ENCODE data around the gene TPSD1. TPM values are rescaled to one million over a fixed set of nuclear protein-coding genes. Genes with fewer than 3 reads are reported as not detected.

Gene TPSD1
- total RNA-seq, 1 experiment from 2014 or later: not detected

DNA sequence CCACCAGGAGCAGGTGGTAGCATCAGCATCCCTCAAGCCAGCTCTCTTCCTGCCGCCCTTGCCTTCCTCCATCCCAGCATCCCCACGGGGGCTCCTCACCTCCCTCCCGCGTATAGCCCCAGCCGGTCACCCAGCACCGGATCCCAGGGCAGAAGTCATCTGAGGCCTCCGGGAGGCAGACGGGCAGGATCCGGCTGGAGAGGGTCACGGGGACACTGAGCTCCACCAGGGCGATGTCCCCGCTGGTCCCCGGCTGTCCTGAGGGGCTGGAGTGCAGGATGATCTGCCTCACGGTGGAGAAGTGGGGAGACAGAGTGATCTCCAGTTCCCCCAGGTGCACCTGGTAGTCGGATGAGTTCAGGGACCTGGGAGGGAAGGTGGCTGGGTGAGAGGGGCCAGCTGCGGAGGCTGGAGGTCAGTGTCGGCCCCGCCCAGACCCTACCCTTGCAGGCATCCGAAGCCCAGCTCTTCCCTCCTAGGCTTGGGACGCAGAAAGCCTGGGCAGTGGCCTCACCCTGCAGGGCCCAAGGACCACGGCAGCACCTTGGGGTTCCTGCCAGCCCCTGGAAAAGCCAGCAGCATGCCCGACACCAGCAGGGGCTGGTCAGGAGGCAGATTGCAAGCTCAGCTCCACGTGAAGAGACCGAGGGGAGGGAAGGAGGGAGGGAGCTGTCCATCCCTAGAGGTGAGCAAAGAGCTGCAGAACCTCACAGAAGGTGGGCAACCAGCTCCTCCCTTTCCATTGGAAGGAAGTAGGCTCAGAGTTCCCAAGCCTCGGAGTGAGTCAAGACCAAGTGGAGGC, 33.1 kb upstream of the TPSD1 start:
- no peak overlapping the region for H3T11ph ChIP-seq (ENCODE audit: low read length)
- H3K9me3 Mint-ChIP-seq: peaks cover 0 to 3% of the 10 kb centered on the region in 2 experiments; a peak in 1 of 5 replicates
- H3K36me3 Mint-ChIP-seq (ENCODE audit: insufficient read depth in 1 of 3, low read depth in 3 of 3): peaks cover 7 to 14% (median 11%) of the 10 kb centered on the region in 3 experiments; a peak in 6 of 7 replicates
- H3K4me3 Mint-ChIP-seq: no peak overlapping the region
- no peak overlapping the region for H3K56ac ChIP-seq (ENCODE audit: insufficient read length, low read depth, low read length)
- no peak overlapping the region for H2BK5ac ChIP-seq (ENCODE audit: insufficient read length, low read length)
- no peak overlapping the region for H4K91ac ChIP-seq (ENCODE audit: insufficient read length, low read depth, low read length)
- no peak for DNase-seq
- no peaks in the 10 kb centered on the region for H4K20me1 ChIP-seq (ENCODE audit: control insufficient read depth, insufficient read depth, insufficient read length)
- H3K27me3 ChIP-seq (ENCODE audit: insufficient read depth, low read length): no peaks in the 10 kb centered on the region
- no peak overlapping the region for H3K23ac ChIP-seq (ENCODE audit: insufficient read length, low read depth, low read length)
- no peak overlapping the region for H3K27ac Mint-ChIP-seq
- H3K18ac ChIP-seq (ENCODE audit: insufficient read length, low read depth, low read length): no peak overlapping the region
- no peaks in the 10 kb centered on the region for H3K9me3 ChIP-seq (ENCODE audit: control insufficient read depth, low read depth, low read length)
- no peaks in the 10 kb centered on the region for H3K79me2 ChIP-seq (ENCODE audit: insufficient read depth, low read length)
- H3K4me2 ChIP-seq (ENCODE audit: insufficient read depth, insufficient read length, low read length): no peak overlapping the region
- H2BK120ac ChIP-seq (ENCODE audit: low read depth, low read length, poor library complexity, severe bottlenecking): no peak overlapping the region
- TF ChIP-seq, protein P1, sequence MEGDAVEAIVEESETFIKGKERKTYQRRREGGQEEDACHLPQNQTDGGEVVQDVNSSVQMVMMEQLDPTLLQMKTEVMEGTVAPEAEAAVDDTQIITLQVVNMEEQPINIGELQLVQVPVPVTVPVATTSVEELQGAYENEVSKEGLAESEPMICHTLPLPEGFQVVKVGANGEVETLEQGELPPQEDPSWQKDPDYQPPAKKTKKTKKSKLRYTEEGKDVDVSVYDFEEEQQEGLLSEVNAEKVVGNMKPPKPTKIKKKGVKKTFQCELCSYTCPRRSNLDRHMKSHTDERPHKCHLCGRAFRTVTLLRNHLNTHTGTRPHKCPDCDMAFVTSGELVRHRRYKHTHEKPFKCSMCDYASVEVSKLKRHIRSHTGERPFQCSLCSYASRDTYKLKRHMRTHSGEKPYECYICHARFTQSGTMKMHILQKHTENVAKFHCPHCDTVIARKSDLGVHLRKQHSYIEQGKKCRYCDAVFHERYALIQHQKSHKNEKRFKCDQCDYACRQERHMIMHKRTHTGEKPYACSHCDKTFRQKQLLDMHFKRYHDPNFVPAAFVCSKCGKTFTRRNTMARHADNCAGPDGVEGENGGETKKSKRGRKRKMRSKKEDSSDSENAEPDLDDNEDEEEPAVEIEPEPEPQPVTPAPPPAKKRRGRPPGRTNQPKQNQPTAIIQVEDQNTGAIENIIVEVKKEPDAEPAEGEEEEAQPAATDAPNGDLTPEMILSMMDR (conservative IDR thresholded peaks at IDR 0.05): no peak
- H2AK5ac ChIP-seq (ENCODE audit: insufficient read length, low read length): no peak overlapping the region
- H3K4me1 ChIP-seq (ENCODE audit: insufficient read depth, low read length): no peaks in the 10 kb centered on the region
- no peaks in the 10 kb centered on the region for H3K23me2 ChIP-seq (ENCODE audit: insufficient read length, low read depth, low read length, poor library complexity, severe bottlenecking)
- no peak overlapping the region for H3K14ac ChIP-seq (ENCODE audit: insufficient read depth, low read length)
- H4K5ac ChIP-seq (ENCODE audit: insufficient read length, low read depth, low read length): no peak overlapping the region
- H3K9ac ChIP-seq (ENCODE audit: extremely low read depth, insufficient read length, low read length): no peak overlapping the region
- H2BK20ac ChIP-seq (ENCODE audit: low read depth, low read length, poor library complexity, severe bottlenecking): no peak overlapping the region
- no peak overlapping the region for H2BK12ac ChIP-seq (ENCODE audit: insufficient read length, low read depth, low read length)
- H3K27ac ChIP-seq (ENCODE audit: insufficient read length, low read depth, low read length): no peak overlapping the region
- no peak overlapping the region for H3K4ac ChIP-seq (ENCODE audit: low read depth, low read length)
- peaks cover 8% of the 10 kb centered on the region for H3K27me3 Mint-ChIP-seq (ENCODE audit: low read depth)
- H2BK15ac ChIP-seq (ENCODE audit: low read depth, low read length): no peak overlapping the region
- peaks cover 0 to 2% of the 10 kb centered on the region in 2 experiments; a peak in 1 of 4 replicates for H3K4me1 Mint-ChIP-seq
- H2AFZ ChIP-seq (ENCODE audit: low read length): no peak overlapping the region
- no peaks in the 10 kb centered on the region for H3K79me1 ChIP-seq (ENCODE audit: insufficient read depth, low read depth, low read length, poor library complexity, severe bottlenecking)
- H4K8ac ChIP-seq (replicated peaks; ENCODE audit: insufficient read length, low read depth, low read length): no peak overlapping the region
- WGBS (ENCODE audit: extremely low coverage, insufficient read length, low lambda C conversion rate): no CpG with 5 or more reads among the region's 25 CpGs
